GM18951 (cell line): Measurements from ENCODE around the gene TTF1.

Experiments
- POLR2A ChIP-seq: IDR thresholded peaks from 4 replicates; pipeline ENCODE4 v1.6.1; 2011; ENCODE audit warnings: mild to moderate bottlenecking; ENCODE audit not compliant: insufficient read length, insufficient read depth; ENCODE audit errors: extremely low read depth
- in situ Hi-C: fragments of 300-500 bp; cut with MboI; formaldehyde crosslinking; loops from one replicate; pipeline ENCODE4 v1.12.0; 2022; ENCODE audit warnings: low sequenced_read_pairs, mixed read lengths, inconsistent platforms; ENCODE audit not compliant: unreplicated experiment

Gene TTF1

GRCh38 chr9:132406554-132407122, at the start of gene TTF1:
Gene TTF1, minus strand, starts transcription at chr9:132406840. Its CDS starts 4,019 bp downstream, at chr9:132402821.
- in situ Hi-C loops: no loop called here
- peak; percentile 58 for TF ChIP-seq POLR2A

- in situ Hi-C loops: no loop called here
Measured at GRCh38 chr9:132456241-132456640, 49.6 kb upstream of the TTF1 start.

GRCh38 chr9:132451276-132451675, 44.6 kb upstream of the TTF1 start:
- in situ Hi-C loops: no loop called here
- TF ChIP-seq POLR2A: no peak

More at GRCh38 chr9:132456241-132456640, 49.6 kb upstream of the TTF1 start:
- no peak for TF ChIP-seq POLR2A

DNA sequence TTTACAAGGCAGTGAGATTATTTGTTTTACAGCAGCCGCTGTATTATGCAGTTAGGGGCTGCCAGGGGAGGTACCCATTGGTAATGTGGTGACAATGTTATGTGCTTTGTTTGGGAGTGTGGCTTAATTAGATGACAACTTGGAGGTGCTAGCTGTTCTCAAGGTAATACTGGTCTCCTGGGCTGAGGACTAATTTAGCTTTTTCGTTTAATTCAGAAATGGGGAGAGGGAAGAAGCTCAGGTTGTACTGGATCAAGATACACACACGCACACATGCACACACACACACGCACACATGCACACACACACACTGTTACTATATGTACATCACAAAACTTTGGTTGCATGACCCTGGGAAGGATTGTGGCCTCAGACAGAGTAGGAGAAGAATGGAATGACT, 41.3 kb upstream of the TTF1 start:
- no peak for TF ChIP-seq POLR2A
- in situ Hi-C loops: no loop called here

DNA sequence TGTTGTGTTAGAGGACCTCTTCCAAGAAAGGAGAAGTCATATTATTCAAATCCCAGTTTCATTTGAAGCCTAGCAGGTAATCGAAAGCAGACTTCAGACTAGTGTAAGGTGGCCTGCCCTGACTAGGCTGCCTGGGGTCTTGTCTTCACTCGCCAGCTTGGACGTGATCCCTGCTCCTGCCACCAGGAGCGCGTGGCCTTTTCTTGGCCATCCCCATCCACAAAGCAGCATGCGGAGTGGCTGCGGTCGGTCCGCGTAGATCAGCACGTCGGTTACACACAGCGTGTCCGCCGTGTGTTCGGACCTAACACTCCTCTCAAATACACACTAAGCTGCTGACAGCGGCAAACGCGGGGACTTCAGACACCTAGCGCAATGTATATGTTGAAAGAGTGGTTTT, 40.7 kb upstream of the TTF1 start:
- in situ Hi-C loops: no loop called here
- TF ChIP-seq POLR2A: no peak

DNA sequence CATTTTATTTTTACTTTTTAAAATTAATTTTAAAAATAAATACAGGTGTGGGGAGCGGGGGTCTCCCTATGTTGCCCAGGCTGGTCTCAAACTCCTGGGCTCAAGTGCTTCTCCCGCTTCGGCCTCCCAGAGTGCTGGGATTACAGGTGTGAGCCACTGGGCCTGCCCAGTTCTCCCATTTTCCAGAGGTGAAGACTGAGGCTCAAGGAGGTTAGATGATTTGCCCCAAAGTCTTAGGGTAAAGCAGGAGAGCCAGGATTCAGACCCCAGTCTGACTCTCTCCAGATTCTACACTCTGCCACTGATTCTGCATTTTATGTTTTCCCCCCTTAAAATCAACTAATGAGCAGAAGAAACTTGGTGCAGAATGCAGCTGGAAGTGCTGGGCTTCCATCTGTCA, 40.2 kb upstream of the TTF1 start:
- TF ChIP-seq POLR2A: no peak
- in situ Hi-C loops: no loop called here

DNA sequence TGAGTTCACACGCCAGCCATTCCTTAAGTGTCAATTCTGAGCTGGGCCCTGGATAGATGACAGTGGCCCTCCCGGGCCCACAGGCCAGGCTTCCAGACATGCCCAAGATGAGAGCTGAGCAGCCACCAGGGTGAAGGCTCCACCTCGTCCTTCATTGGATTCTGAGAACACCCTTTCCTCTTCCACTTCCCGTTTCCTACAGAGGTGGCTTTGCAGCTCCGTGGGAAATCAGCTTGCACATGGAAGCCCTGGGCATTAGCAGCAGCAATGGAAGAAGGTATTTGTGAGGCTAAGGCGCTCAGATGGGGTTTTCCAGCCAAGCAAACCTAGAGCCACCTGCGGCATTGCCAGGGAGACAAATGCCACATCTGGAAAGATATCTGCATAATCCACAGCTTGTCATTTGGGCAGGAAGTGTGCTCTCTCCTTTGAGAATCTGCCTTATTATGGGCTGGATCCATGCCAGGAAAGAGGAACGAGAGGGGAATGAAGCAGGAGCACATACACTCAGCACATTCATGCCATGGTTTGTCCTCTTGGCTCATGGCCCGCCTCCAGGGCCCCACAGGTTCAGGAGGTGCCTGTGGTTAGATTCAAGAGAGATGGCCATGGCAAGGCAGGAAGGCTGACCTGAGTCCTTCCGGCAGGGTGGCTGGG, 37.4 kb upstream of the TTF1 start:
- no peak for TF ChIP-seq POLR2A
- in situ Hi-C loops: no loop called here

DNA sequence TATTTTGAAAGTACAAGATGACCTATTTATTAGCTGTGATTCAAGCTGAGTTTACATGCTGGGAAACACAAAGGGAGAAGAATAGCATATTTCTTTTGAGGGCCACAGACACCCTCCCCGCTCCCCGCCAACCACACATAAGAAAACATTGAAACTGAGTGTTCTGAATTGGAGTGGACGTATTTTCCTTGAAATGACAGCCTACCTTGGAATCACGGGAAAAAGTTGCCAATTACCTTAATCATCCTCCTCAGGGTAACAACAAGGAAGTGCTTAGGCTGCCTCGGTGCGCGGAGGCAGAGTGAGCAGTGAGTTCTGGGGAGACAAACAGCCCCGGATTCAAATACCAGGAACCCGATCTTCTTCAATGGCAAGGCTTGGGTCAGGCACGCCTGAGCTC, 34.8 kb upstream of the TTF1 start:
- in situ Hi-C loops: no loop called here
- TF ChIP-seq POLR2A: no peak

GRCh38 chr9:132440735-132441134, 34.1 kb upstream of the TTF1 start:
- TF ChIP-seq POLR2A: no peak
- in situ Hi-C loops: no loop called here

- in situ Hi-C loops: no loop called here
- no peak for TF ChIP-seq POLR2A
Measured at GRCh38 chr9:132439153-132439552, 32.5 kb upstream of the TTF1 start.

DNA sequence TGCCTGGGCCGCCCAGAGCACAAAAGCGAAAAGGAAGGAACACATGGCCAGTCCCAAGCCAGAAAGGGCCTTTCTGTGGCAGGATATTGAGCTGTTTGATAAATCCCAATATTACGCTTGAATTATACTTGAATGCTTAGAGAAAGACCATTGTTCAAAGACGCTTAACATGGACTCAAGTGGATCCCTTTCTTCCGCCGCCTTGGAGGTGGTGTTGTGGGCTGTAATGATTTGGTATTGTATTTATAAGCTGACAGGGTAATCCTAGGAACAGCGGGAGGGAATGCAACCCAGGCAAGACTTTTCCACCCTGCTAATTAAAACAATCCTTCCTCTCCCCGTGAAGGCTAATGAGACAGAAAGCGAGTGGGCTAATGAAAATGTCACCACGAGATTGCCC, 28.2 kb upstream of the TTF1 start:
- TF ChIP-seq POLR2A: no peak
- in situ Hi-C loops: no loop called here

GRCh38 chr9:132430998-132431397, 24.4 kb upstream of the TTF1 start:
- no peak for TF ChIP-seq POLR2A
- in situ Hi-C loops: no loop called here

DNA sequence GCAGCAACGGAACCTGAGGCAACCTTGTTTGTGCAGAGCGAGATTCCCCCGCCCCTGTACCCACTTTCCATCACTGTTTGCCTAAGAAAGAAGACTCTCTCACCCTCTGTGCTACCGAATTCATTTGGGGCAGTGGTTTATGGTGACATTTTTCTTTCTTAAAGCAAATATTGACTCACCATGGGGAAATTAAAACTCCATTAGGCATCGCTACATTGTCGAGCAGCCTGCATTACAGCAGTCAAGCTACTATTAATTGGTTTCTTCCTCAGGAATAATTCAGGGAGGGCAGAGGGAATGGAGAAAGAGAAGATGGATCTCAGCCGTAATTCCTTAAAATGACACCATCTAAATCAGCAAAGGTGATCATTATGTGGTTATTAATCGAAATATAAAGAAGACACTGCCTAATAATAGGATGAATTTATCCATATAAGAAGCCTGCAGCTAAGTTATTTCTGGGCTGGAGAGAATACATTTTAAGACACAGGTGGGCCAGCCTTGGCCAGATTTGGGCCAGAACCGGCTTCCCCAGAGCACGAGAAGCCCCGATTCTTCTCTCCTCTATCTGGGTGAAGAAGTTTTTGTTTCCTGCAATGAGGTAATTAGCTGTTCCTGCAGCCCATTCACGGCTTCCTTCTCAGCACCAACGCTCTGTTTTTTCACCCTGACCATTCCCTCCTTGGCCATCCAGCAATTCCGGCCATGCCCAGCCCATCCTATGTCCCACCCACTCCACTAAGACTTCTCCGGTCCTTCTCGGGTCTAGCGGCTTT, 20.2 kb upstream of the TTF1 start:
- in situ Hi-C loops: no loop called here
- no peak for TF ChIP-seq POLR2A

- in situ Hi-C loops: no loop called here
- no peak for TF ChIP-seq POLR2A
Measured at GRCh38 chr9:132425675-132426062, 19.0 kb upstream of the TTF1 start.
